Pancreas (tissue), 10 donors: Measurements from ENCODE around the gene SCN1A. TPM values are rescaled to one million over a fixed set of nuclear protein-coding genes. Genes with fewer than 3 reads are reported as not detected.

Source experiments
- ATAC-seq, 4 donors: fragments of 200-7000 bp; cut with Tn5 transposase; one replicate each; pipeline versions ENCODE4 v1.8.0 to v1.9.1; 2020; ENCODE audit warnings: mild to moderate bottlenecking in 4 of 4, moderate library complexity in 4 of 4
- DNase-seq, 6 donors: peaks; one replicate each; pipeline ENCODE4 v3.0.0-alpha.2; 2020
- FAIRE-seq: peaks from 2 replicates; lab custom pipeline; 2012; peaks lifted over from hg19 to GRCh38; lab: Jason Lieb, UNC
- H3K27ac ChIP-seq, 4 donors: fragments of 200-600 bp; sonication (generic); 1 replicate in 3 of 4; 2 replicates in 1 of 4; pipeline versions ENCODE4 v1.5.0 to v1.8.0; 2020
- H3K27me3 ChIP-seq, 4 donors: fragments of 200-600 bp; one replicate each; pipeline ENCODE4 v1.8.0; 2021
- H3K36me3 ChIP-seq, 3 donors: fragments of 200-600 bp; sonication (generic) in 1 of 3; one replicate each; pipeline versions ENCODE4 v1.5.0 to v1.8.0; 2020 to 2021
- H3K4me1 ChIP-seq, 3 donors: fragments of 200-600 bp; one replicate each; pipeline ENCODE4 v1.8.0; 2021
- H3K4me3 ChIP-seq, 4 donors: fragments of 200-600 bp; sonication (generic) in 2 of 4; one replicate each; pipeline versions ENCODE4 v1.5.0 to v1.8.0; 2020 to 2021
- H3K9me3 ChIP-seq, 4 donors: fragments of 200-600 bp; one replicate each; pipeline ENCODE4 v1.8.0; 2021
- CTCF ChIP-seq, 4 donors: fragments of 200-600 bp; sonication (generic) in 3 of 4; IDR thresholded peaks; one replicate each; pipeline versions ENCODE4 v1.5.0 to v1.8.0; 2021; ENCODE audit warnings: antibody characterized with exemption in 4 of 4
- WGBS, 2 donors: extraction: QIAGEN DNeasy Blood & Tissue Kit; methylation state at CpG; one replicate each; pipeline ENCODE4 v1.1.7; 2013; 5-methylcytosine and 5-hydroxymethylcytosine counted together
- intact Hi-C, 3 donors: fragments of 100-400 bp; cut with DNase I; formaldehyde crosslinking; loops; one replicate each; pipeline versions ENCODE4 v1.11.1 to v1.14.2; 2022
- polyA plus RNA-seq, 2 donors: library from polyadenylated mRNA; stranded (reverse); fragments of 200-250 nt; gene quantifications; one replicate each; pipeline ENCODE4 v1.2.3, GENCODE V29; 2013
- total RNA-seq, 6 donors: library from RNA; stranded (reverse); fragmentation: NEBNext Ultra II Directional in 4 of 6; extraction: Animal tissue kit (Norgen Biotek cat#: 25700) in 4 of 6; gene quantifications; one replicate each; pipeline versions ENCODE4 v1.2.1 to v1.2.4, GENCODE V29; 2021 to 2023
- donor health status: healthy with polysubstance abuse.
- donor health status: DM: no; HTN: no; CAD: no; lungs with moderate emphysema.
- donor health status: DM: no; HTN: no; CAD: no.
- donor health status: control.
- donor health status: control.
- donor health status: Bipolar disorder and iron deficiency.
- donor health status: DM: yes; HTN: yes; CAD: no.
- donor health status: DM: no; HTN: no; CAD: no.
- donor health status: DM: no; HTN: no; CAD: no.
- donor health status: DM: yes; HTN: yes; CAD: no.

SCN1A gene
- total and polyA plus RNA-seq, 8 donors, result 0.03 to 0.43 (median 0.05) TPM; not detected in 2

GRCh38 chr2:166013878-166014277, 113.9 kb downstream of the SCN1A start:
- Histone ChIP-seq H3K4me3 (no peak overlapping the region), H3K9me3 (no peaks in the 10 kb centered on the region), H3K4me1 (no peaks in the 10 kb centered on the region), H3K27me3 (no peaks in the 10 kb centered on the region), H3K36me3 (no peaks in the 10 kb centered on the region), H3K27ac (no peak overlapping the region)
- no peak for TF ChIP-seq CTCF (IDR thresholded peaks at IDR 0.05)
- intact Hi-C loops, result no loop called here
- DNase-seq (no peak), ATAC-seq (no peak), FAIRE-seq (no peak)
- WGBS, 2 donors, result 44 to 49% methylated on average over 1 of the region's 1 CpG

- no peak overlapping the region for H3K4me3 ChIP-seq
- no peaks in the 10 kb centered on the region for H3K36me3 ChIP-seq
- DNase-seq (no peak), FAIRE-seq (no peak), ATAC-seq (no peak)
- no peak for TF ChIP-seq CTCF (IDR thresholded peaks at IDR 0.05)
- H3K27ac ChIP-seq, result no peak overlapping the region
- H3K9me3 ChIP-seq, result no peaks in the 10 kb centered on the region
- no peaks in the 10 kb centered on the region for H3K27me3 ChIP-seq
- no peaks in the 10 kb centered on the region for H3K4me1 ChIP-seq
- WGBS, 2 donors, result 52 to 79% methylated on average over 1 of the region's 1 CpG
- intact Hi-C loops, result no loop called here
Measured at GRCh38 chr2:166011660-166012059, 116.2 kb downstream of the SCN1A start.

- H3K4me1 ChIP-seq, result no peaks in the 10 kb centered on the region
- 68 to 86% methylated on average over 2 of the region's 2 CpGs for WGBS, 2 donors
- no peak overlapping the region for H3K4me3 ChIP-seq
- TF ChIP-seq CTCF (IDR thresholded peaks at IDR 0.05), result no peak
- H3K36me3 ChIP-seq, result no peaks in the 10 kb centered on the region
- H3K27me3 ChIP-seq, result no peaks in the 10 kb centered on the region
- H3K27ac ChIP-seq, result no peak overlapping the region
- ATAC-seq, result no peak
- DNase-seq, result no peak
- no peaks in the 10 kb centered on the region for H3K9me3 ChIP-seq
- no peak for FAIRE-seq
- intact Hi-C loops, result no loop called here
Measured at GRCh38 chr2:166000401-166000800, 127.4 kb downstream of the SCN1A start.

- Histone ChIP-seq H3K36me3 (no peaks in the 10 kb centered on the region), H3K27me3 (no peaks in the 10 kb centered on the region), H3K4me1 (no peaks in the 10 kb centered on the region), H3K9me3 (no peaks in the 10 kb centered on the region), H3K4me3 (no peak overlapping the region), H3K27ac (no peak overlapping the region)
- no peak for TF ChIP-seq CTCF (IDR thresholded peaks at IDR 0.05)
- ATAC-seq, result no peak
- intact Hi-C loops, result no loop called here
- no peak for DNase-seq
- FAIRE-seq, result no peak
Measured at GRCh38 chr2:165990846-165991245, 137.0 kb downstream of the SCN1A start.

GRCh38 chr2:165989851-165990250, 138.0 kb downstream of the SCN1A start:
- intact Hi-C loops, result no loop called here
- DNase-seq (no peak), FAIRE-seq (no peak), ATAC-seq (no peak)
- Histone ChIP-seq H3K9me3 (no peaks in the 10 kb centered on the region), H3K4me3 (no peak overlapping the region), H3K27ac (no peak overlapping the region), H3K27me3 (no peaks in the 10 kb centered on the region), H3K36me3 (no peaks in the 10 kb centered on the region), H3K4me1 (no peaks in the 10 kb centered on the region)
- TF ChIP-seq CTCF (IDR thresholded peaks at IDR 0.05), result no peak
- WGBS, 2 donors, result 16 to 22% methylated on average over 1 of the region's 1 CpG
